DND-41 (cell line): ENCODE results near the gene ACOT12.
A peak's percentile ranks its signal among the peaks of the same experiment; 100 is the strongest.
"Not testable (repeated sequence)": the region's sequence is repeated elsewhere in the genome, so short reads cannot be mapped to it uniquely, and the experiment has no call there.

Experiments used
- ATAC-seq: fragments of 200-7000 bp; cut with Tn5 transposase; 3 replicates; pipeline ENCODE4 v1.9.1; 2021; ENCODE audit warnings: low read depth; ENCODE audit not compliant: insufficient read depth
- DNase-seq: peaks from one replicate; pipeline ENCODE4 v3.0.0-alpha.2; 2020
- H2AFZ ChIP-seq: 2 replicates; pipeline ENCODE4 v1.6.0; 2012; ENCODE audit warnings: low read depth, low read length
- H3K27ac ChIP-seq: 2 replicates; pipeline ENCODE4 v1.5.1; 2012; ENCODE audit warnings: low read length, inconsistent platforms
- H3K27me3 ChIP-seq: fragments of 200-600 bp; sonication (generic); 2 replicates; pipeline ENCODE4 v1.6.0; 2012; ENCODE audit warnings: low read length, mild to moderate bottlenecking, inconsistent platforms; ENCODE audit not compliant: insufficient read depth, poor library complexity
- H3K36me3 ChIP-seq: 2 replicates; pipeline ENCODE4 v1.5.1; 2012; ENCODE audit warnings: low read length, inconsistent platforms; ENCODE audit not compliant: insufficient read depth
- H3K4me1 ChIP-seq: 2 replicates; pipeline ENCODE4 v1.5.1; 2012; ENCODE audit warnings: mild to moderate bottlenecking, low read length; ENCODE audit not compliant: insufficient read depth
- H3K4me2 ChIP-seq: 2 replicates; pipeline ENCODE4 v1.6.0; 2012; ENCODE audit warnings: mild to moderate bottlenecking, moderate library complexity, low read length, inconsistent platforms; ENCODE audit not compliant: insufficient read depth
- H3K4me3 ChIP-seq, 2 experiments: fragments of 200-600 bp in 1 of 2; shearing (Covaris generic) in 1 of 2; 2 replicates each; pipeline ENCODE4 v1.5.1; 2012 to 2016; ENCODE audit warnings: inconsistent platforms in 2 of 2, low read length in 2 of 2, mild to moderate bottlenecking in 2 of 2, low read depth in 1 of 2, moderate library complexity in 1 of 2
- H3K79me2 ChIP-seq: 2 replicates; pipeline ENCODE4 v1.6.0; 2012; ENCODE audit warnings: low read length, inconsistent platforms; ENCODE audit not compliant: insufficient read depth
- H3K9ac ChIP-seq: 2 replicates; pipeline ENCODE4 v1.6.0; 2012; ENCODE audit warnings: low read depth, mild to moderate bottlenecking, inconsistent platforms, low read length, moderate library complexity
- H3K9me3 ChIP-seq: 2 replicates; pipeline ENCODE4 v1.5.1; 2012; ENCODE audit warnings: low read length, moderate library complexity, mild to moderate bottlenecking, inconsistent platforms; ENCODE audit not compliant: insufficient read depth, severe bottlenecking
- H4K20me1 ChIP-seq: 2 replicates; pipeline ENCODE4 v1.6.0; 2012; ENCODE audit warnings: low read length; ENCODE audit not compliant: insufficient read depth
- CTCF ChIP-seq: IDR thresholded peaks from 2 replicates; pipeline ENCODE4 v1.5.1; 2012; ENCODE audit warnings: borderline replicate concordance, low read length, moderate library complexity, mild to moderate bottlenecking; ENCODE audit not compliant: poor library complexity, severe bottlenecking; ENCODE audit errors: extremely low read depth
- EZH2 ChIP-seq: IDR thresholded peaks from 3 replicates; pipeline ENCODE4 v1.6.1; 2012; ENCODE audit warnings: borderline replicate concordance, low read depth, mild to moderate bottlenecking, moderate library complexity, low read length, inconsistent platforms; ENCODE audit not compliant: severe bottlenecking

Gene ACOT12

GRCh38 chr5:81297531-81297930 lies 96.4 kb downstream of the ACOT12 start:
- Histone ChIP-seq H4K20me1 (no peaks in the 10 kb centered on the region), H3K4me3 (no peak overlapping the region), H3K27ac (no peak overlapping the region), H3K36me3 (peaks cover 6% of the 10 kb centered on the region), H3K79me2 (peaks cover 56% of the 10 kb centered on the region), H3K9ac (no peak overlapping the region), H3K27me3 (no peaks in the 10 kb centered on the region), H3K4me1 (peaks cover 31% of the 10 kb centered on the region), H3K4me2 (no peak overlapping the region), H2AFZ (no peak overlapping the region), H3K9me3 (peaks cover 7% of the 10 kb centered on the region)
- DNase-seq (no peak), ATAC-seq (no peak)
- TF ChIP-seq CTCF (no peak), EZH2 (no peak)

- not testable (repeated sequence) for H4K20me1 ChIP-seq, ATAC-seq, H3K4me3 ChIP-seq, H3K27ac ChIP-seq, H3K9ac ChIP-seq, H3K4me2 ChIP-seq, H3K27me3 ChIP-seq, H2AFZ ChIP-seq, DNase-seq
- Histone ChIP-seq H3K4me1 (peaks cover 17% of the 10 kb centered on the region), H3K36me3 (peaks cover 10% of the 10 kb centered on the region; the same call in 1 of the 2 replicates), H3K79me2 (peaks cover 50% of the 10 kb centered on the region), H3K9me3 (peaks cover 20% of the 10 kb centered on the region)
Observed at GRCh38 chr5:81294021-81294420, 99.9 kb downstream of the ACOT12 start.

- TF ChIP-seq CTCF (no peak), EZH2 (no peak)
- DNase-seq (no peak), ATAC-seq (no peak)
- Histone ChIP-seq H3K27ac (no peak overlapping the region), H3K4me1 (peaks cover 11% of the 10 kb centered on the region), H3K79me2 (peaks cover 49% of the 10 kb centered on the region), H4K20me1 (no peaks in the 10 kb centered on the region), H3K9me3 (peaks cover 20% of the 10 kb centered on the region), H3K36me3 (peaks cover 10% of the 10 kb centered on the region; the same call in 1 of the 2 replicates), H3K4me3 (no peak overlapping the region), H3K9ac (no peak overlapping the region), H3K4me2 (no peak overlapping the region), H3K27me3 (no peaks in the 10 kb centered on the region), H2AFZ (no peak overlapping the region)
Observed at GRCh38 chr5:81292130-81292529, 101.8 kb downstream of the ACOT12 start.

GRCh38 chr5:81290146-81290545 lies 103.8 kb downstream of the ACOT12 start:
- no peak for DNase-seq
- no peak overlapping the region for H3K9ac ChIP-seq
- H4K20me1 ChIP-seq = no peaks in the 10 kb centered on the region
- H3K79me2 ChIP-seq = peaks cover 53% of the 10 kb centered on the region
- no peaks in the 10 kb centered on the region for H3K27me3 ChIP-seq
- TF ChIP-seq CTCF (no peak), EZH2 (no peak)
- H3K36me3 ChIP-seq = peaks cover 10% of the 10 kb centered on the region; the same call in 1 of the 2 replicates
- peak; percentile 72 for ATAC-seq
- H3K4me1 ChIP-seq = peaks cover 11% of the 10 kb centered on the region
- no peak overlapping the region for H3K27ac ChIP-seq
- H3K9me3 ChIP-seq = peaks cover 20% of the 10 kb centered on the region
- H3K4me2 ChIP-seq = no peak overlapping the region
- H3K4me3 ChIP-seq = no peak overlapping the region
- H2AFZ ChIP-seq = no peak overlapping the region
